ENCODE measurements around the gene CCDC85A.

Gene CCDC85A

GRCh38 chr2:56244506-56244905, 60.7 kb downstream of the CCDC85A start:
- no peak for DNase-seq

DNA sequence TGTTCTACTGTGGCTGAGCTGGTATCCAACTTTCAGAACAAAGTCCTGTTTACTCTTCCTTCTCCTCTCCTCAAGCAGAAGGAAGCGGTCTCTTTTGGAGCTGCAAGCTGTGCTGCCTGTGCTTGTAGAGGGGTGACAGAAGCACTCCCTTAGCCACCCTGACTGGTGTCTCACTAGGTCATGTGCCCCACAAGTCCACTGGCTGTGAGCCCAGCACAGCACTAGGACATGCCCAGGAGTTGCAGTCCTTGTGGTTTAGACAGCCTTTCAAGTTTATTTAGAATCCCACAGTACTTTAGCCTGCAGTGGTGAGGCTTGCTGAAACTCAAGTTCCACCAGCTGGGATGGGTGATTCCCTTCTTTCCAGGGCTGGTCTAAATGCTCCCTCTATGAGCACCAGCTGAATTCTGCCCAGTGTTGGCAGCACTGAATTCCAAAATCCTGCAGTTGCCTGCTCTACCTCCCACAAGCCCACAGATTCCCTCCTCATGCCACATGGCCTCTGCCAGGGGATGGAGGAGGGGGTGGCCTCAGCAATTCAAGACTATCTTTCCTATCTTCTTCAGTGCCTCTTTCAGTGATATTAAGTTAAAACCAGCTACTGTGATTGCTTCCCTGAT, 61.2 kb downstream of the CCDC85A start:
- no peak for DNase-seq

GRCh38 chr2:56248965-56249742, 65.4 kb downstream of the CCDC85A start:
- DNase-seq: no peak

DNA sequence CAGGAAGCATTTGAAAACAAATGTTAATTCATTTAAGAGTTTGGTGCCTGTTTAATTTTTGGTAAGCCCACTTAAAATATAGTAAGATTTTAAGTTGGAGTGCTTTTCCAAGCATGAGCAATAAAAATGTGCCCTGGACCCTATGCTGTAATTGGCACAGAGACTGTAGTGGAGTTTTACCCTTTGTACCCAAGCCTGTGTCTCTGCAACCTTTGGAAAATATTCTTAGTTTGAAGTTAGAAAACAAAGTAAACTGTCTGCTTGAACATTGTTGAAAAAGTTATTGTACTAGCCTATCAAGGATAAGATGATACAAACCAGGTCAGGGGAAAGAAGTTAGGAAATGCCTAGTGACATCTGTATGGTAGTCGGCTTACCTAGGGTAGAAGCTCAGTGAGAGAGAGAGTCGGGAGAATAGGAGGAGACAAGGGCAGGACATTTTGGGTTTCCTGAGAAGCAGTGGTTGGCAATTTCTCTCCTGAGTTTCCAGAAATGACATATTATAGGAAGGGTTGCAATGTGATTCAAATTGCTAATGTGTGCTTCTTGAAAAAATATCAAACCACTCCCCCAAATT, 66.5 kb downstream of the CCDC85A start:
- DNase-seq: no peak

GRCh38 chr2:56260415-56260814, 76.6 kb downstream of the CCDC85A start:
- DNase-seq: no peak

GRCh38 chr2:56262241-56262640, 78.5 kb downstream of the CCDC85A start:
- DNase-seq: no peak

- no peak for DNase-seq
Observed at GRCh38 chr2:56263876-56264275, 80.1 kb downstream of the CCDC85A start.

DNA sequence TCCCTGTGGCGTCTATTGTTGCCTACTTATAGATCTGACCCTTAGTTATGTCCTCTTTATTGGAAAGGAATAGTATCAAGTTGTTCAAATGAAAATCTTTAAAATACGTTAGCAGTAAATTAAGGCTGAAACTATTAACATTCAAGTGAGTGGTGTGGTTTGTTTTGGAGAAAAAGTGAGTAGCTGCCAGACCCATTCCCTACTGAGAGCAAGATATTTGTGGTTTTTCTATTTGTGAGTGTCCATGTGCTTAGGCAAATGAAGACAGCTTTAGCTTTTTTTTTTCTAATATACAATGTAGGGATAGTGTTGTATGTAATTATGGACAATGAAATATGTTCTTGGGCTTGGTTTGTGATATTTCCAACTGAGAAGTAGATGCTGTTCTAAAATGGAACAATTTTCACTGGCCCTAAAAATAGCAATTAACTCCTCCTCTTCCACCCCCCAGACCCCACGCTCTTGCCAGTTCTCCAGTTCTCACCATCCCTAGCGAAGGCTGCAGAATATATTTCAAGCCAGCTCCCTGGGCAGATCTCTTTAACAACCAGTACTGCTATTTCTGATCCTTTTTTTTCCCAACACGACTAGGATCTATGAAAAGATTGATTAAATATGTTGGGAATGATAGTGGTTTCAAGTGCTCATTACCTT, 83.1 kb downstream of the CCDC85A start:
- DNase-seq: no peak

GRCh38 chr2:56267415-56267788, 83.6 kb downstream of the CCDC85A start:
- DNase-seq: no peak

- DNase-seq: no peak
Observed at GRCh38 chr2:56268856-56269255, 85.1 kb downstream of the CCDC85A start.

DNA sequence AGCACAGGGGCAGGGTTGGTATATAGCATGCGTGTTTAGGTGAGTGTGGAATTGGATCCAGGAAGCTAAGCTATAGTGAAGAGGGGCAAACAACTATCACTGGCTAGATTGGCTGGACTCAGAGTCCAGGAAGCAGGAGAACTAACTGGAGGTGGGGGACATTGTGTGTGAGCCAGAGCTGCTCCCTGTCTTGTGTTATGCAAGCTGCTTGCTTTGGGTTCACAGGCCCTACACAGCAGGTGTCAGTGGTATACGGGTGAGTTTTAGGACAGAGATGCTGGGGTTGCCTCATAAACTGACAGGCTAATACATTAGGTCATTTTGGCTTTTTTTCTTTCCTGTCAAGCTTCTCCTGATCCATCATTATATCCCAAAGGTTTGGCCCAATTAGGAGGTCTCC, 87.5 kb downstream of the CCDC85A start:
- no peak for DNase-seq

GRCh38 chr2:56285224-56285623, 101.4 kb downstream of the CCDC85A start:
- DNase-seq: no peak

- no peak for DNase-seq
Observed at GRCh38 chr2:56286936-56287335, 103.1 kb downstream of the CCDC85A start.

DNA sequence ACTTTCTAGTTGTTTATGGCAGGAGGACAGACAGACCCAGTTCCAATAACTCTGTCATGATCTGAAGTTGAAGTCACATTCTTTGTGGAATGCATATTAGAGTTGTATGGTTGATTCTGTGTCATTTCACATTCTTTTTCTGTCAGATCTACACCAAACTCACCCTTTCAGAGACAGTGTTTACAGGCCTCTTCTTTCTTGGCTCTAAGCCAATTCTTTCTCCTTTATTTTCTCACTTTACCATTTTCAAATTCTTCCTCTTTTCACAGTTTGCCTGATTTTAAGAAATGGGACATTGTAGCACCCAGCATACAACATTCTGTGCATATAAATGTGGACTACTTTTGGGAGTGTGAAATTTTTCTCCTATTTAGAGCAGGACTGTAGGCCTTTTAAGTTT, 103.7 kb downstream of the CCDC85A start:
- DNase-seq: no peak

DNA sequence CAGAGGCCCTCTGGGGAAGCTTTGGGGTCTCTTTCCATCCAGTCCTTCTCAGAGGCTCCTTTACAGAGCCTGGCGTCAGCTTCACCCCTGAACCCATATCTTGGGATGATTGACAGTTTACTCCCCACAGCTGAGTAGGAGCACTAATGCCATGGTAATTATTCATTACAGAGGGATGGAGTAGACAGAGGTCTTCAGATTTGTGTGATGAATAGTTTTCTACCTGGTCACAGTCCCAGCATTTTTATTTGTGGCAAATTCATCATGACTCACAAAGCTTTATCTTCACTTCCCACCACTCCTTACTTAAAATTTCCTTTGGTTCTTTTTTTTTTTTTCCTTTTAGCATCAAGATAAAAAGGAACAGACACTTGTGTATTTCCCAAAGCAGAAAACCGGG, 104.2 kb downstream of the CCDC85A start:
- DNase-seq: no peak

GRCh38 chr2:56288838-56289580, 105.2 kb downstream of the CCDC85A start:
- DNase-seq: peak; percentile 45

- DNase-seq: no peak
Observed at GRCh38 chr2:56291711-56292110, 107.9 kb downstream of the CCDC85A start.

- DNase-seq: no peak
Observed at GRCh38 chr2:56292951-56293350, 109.2 kb downstream of the CCDC85A start.

DNA sequence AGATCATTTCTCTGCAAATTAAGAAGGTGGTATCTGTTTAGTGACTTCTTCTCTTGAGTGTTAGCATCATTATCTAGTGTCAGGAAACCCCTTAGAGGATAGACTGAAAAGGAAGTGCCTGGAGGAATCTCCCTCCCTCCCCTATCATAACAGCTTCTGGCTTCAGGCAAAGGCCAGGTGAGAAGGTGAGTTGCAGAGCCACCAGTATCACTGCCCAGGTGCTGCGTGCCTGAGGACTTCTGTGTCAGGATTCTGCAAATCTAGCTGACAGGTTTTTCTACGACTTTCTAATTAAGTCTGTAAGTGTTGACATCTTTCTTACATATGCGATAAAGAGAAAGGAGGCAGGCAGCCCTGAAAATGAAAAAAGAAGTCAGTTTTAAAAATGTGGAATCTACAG, 111.9 kb downstream of the CCDC85A start:
- no peak for DNase-seq

DNA sequence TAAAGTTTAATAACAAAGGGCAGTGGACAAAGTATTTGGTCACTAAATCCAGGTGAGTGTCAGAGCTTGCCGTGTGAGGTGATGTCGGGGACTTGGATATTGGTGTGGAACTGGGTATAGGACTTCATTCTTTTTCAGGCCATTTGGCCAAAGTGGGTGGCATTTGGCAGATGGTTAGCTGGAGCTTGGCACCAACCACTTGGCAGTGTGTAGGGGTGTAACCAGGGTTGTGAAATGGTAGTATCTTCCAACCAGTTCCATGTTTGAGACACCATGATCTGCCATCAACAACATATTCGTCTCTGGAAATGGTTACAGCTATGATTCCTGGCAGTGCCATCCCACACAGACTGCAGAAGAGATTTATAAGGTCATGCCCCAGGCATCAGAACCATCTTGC, 113.9 kb downstream of the CCDC85A start:
- DNase-seq: no peak

- DNase-seq: no peak
Observed at GRCh38 chr2:56299171-56299691, 115.4 kb downstream of the CCDC85A start.

DNA sequence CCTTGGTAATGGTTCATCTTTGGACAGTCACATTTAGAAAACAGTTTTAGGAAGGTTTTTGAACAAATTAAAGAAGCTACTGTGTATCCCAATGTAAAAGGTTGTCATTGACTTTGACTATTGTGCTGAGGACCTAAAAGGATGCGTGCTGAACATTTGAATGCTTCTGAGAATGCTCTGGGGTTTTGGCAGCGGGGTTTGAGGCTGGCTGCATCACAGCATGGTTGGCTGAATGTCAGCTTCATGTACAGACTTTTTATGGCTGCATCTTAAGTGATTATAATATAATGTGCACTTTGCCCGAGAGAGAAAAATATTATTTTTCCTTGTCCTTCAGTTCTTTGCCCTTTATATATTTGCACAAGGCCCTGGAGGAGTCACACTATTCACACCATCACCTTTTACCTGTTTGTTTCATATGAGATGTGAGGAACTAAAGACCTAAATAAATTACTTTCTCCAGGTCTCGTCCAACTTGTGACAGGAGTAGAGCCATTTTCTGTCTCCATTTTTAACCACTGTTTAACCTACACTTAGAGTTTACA, 125.9 kb downstream of the CCDC85A start:
- no peak for DNase-seq

DNA sequence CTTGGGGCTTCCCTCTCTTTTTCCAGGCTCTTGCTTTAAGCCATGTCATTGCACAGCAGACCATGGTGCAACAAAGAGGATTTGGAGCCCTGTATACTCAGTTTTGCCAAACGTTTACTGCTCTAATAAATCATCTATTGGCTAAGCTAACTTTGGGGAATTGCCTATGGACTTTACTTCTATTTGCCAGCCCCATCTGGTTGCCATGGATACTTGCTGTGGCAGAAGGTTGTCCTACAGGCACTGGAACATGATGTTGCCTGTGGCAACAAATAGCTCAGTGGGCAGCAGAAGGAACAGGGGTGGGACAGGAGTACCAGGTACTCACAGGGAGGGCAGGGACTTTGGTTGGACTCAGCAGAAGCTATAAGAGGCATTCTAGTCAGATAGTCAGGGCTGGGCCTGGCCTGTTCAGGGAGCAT, 129.7 kb downstream of the CCDC85A start:
- DNase-seq: no peak

All from NCI-H1417 treated with DMSO at 0.1 percent for 48 hours (cell line).